ENCODE measurements around the gene MINDY4.

DNA sequence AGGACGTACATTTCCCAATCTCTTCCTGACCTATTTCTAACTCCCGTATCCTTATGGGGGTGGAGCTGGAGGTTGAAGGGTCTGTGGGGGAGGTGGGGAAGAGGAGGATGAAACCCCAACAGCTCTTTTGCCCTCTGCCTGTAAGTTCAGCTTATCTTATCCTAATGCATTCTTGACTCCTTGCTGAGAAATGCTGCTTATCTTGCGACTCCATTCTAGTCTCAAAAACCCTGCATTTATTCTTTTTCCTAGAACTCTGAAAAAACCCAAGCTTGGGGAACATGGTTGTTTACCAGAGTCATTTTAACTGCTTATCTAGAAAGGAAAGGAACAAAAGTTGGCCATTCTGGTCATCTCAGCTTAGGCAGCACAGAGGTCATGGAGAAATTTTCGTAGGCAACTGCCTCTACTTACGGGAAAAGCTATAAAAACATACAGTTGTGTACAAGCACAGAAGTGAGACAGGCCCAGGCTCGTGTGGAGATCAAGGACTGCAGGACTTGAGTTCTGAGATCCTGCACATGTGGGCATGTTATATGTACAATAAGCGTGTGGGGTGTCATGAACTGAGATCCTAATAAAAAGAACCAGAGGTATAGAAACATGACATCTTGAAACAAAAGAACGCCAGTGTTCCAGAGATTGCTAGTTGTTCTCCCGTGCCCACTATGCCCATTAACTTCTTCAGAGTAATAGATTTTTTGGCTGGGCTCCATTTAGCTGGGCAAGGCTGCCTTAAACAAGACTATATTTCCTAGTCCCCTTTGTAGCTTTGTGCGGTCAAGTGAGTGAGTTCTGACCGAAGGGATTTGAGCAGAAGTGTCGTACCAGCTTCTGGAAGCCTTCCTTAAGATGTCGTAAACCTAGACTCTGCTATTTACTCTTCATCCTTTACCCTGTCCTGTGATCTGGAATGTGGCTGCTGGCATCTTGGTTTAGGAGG lies 9.7 kb upstream of the MINDY4 start:
- TF ChIP-seq, protein P1, sequence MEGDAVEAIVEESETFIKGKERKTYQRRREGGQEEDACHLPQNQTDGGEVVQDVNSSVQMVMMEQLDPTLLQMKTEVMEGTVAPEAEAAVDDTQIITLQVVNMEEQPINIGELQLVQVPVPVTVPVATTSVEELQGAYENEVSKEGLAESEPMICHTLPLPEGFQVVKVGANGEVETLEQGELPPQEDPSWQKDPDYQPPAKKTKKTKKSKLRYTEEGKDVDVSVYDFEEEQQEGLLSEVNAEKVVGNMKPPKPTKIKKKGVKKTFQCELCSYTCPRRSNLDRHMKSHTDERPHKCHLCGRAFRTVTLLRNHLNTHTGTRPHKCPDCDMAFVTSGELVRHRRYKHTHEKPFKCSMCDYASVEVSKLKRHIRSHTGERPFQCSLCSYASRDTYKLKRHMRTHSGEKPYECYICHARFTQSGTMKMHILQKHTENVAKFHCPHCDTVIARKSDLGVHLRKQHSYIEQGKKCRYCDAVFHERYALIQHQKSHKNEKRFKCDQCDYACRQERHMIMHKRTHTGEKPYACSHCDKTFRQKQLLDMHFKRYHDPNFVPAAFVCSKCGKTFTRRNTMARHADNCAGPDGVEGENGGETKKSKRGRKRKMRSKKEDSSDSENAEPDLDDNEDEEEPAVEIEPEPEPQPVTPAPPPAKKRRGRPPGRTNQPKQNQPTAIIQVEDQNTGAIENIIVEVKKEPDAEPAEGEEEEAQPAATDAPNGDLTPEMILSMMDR (tag by site-specific recombination; IDR thresholded peaks at IDR 0.05), result no peak
- TF ChIP-seq YY1 (tag by site-specific recombination; IDR thresholded peaks at IDR 0.05) (no peak), ZNF544 (tag by site-specific recombination; IDR thresholded peaks at IDR 0.05) (no peak), ZBTB21 (tag by site-specific recombination; IDR thresholded peaks at IDR 0.05) (no peak), ZNF138 (tag by site-specific recombination; IDR thresholded peaks at IDR 0.05; ENCODE audit: borderline replicate concordance) (no peak), ZNF561 (tag by site-specific recombination; IDR thresholded peaks at IDR 0.05; ENCODE audit: borderline replicate concordance) (no peak)
- TF ChIP-seq, protein P2, sequence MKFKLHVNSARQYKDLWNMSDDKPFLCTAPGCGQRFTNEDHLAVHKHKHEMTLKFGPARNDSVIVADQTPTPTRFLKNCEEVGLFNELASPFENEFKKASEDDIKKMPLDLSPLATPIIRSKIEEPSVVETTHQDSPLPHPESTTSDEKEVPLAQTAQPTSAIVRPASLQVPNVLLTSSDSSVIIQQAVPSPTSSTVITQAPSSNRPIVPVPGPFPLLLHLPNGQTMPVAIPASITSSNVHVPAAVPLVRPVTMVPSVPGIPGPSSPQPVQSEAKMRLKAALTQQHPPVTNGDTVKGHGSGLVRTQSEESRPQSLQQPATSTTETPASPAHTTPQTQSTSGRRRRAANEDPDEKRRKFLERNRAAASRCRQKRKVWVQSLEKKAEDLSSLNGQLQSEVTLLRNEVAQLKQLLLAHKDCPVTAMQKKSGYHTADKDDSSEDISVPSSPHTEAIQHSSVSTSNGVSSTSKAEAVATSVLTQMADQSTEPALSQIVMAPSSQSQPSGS (tag by site-specific recombination; IDR thresholded peaks at IDR 0.05; ENCODE audit: low read depth), result no peak
